Osteocyte (in vitro differentiated cells): ENCODE measurements around the gene CASZ1. TPM values are rescaled to one million over a fixed set of nuclear protein-coding genes. Genes with fewer than 3 reads are reported as not detected.

Experiments used
- DNase-seq: peaks from one replicate; pipeline ENCODE4 v3.0.0; 2021; ENCODE audit warnings: mixed read lengths; ENCODE audit not compliant: unreplicated experiment; ENCODE audit errors: extremely low spot score
- H3K27ac Mint-ChIP-seq: one replicate; pipeline ENCODE4 v1.8.0; 2021; ENCODE audit warnings: mild to moderate bottlenecking, mixed read lengths; ENCODE audit not compliant: unreplicated experiment
- H3K27me3 Mint-ChIP-seq: one replicate; pipeline ENCODE4 v1.8.0; 2021; ENCODE audit warnings: mixed read lengths; ENCODE audit not compliant: unreplicated experiment
- H3K36me3 Mint-ChIP-seq: one replicate; pipeline ENCODE4 v1.8.0; 2021; ENCODE audit warnings: mixed read lengths; ENCODE audit not compliant: unreplicated experiment
- H3K4me1 Mint-ChIP-seq: one replicate; pipeline ENCODE4 v1.8.0; 2021; ENCODE audit warnings: mixed read lengths; ENCODE audit not compliant: unreplicated experiment
- H3K4me3 Mint-ChIP-seq: one replicate; pipeline ENCODE4 v1.8.0; 2021; ENCODE audit warnings: mild to moderate bottlenecking, moderate library complexity, mixed read lengths; ENCODE audit not compliant: unreplicated experiment
- H3K9me3 Mint-ChIP-seq: one replicate; pipeline ENCODE4 v1.8.0; 2021; ENCODE audit warnings: mixed read lengths; ENCODE audit not compliant: unreplicated experiment
- CTCF ChIP-seq: fragments of 200-600 bp; sonication (generic); IDR thresholded peaks from 2 replicates; pipeline ENCODE4 v1.5.0; 2021; ENCODE audit warnings: antibody characterized with exemption, mild to moderate bottlenecking, moderate library complexity
- total RNA-seq: library from RNA; stranded (reverse); gene quantifications from 2 replicates; pipeline ENCODE4 v1.2.1, GENCODE V29; 2021

The CASZ1 gene
- total RNA-seq, 1 donor from 2014 or later = 1.2 TPM

- Mint-ChIP-seq H3K27me3 (peaks cover 18% of the 10 kb centered on the region), H3K9me3 (no peaks in the 10 kb centered on the region), H3K36me3 (no peaks in the 10 kb centered on the region), H3K27ac (peak overlapping the region; percentile 19), H3K4me3 (no peak overlapping the region), H3K4me1 (peaks cover 18% of the 10 kb centered on the region)
- no peak for TF ChIP-seq CTCF
- no peak for DNase-seq
Measured at GRCh38 chr1:10724948-10725847, 71.2 kb downstream of the CASZ1 start.

GRCh38 chr1:10724511-10724910, 71.9 kb downstream of the CASZ1 start:
- H3K4me1 Mint-ChIP-seq = peaks cover 18% of the 10 kb centered on the region
- DNase-seq = no peak
- peak overlapping the region; percentile 27 for H3K27ac Mint-ChIP-seq
- no peaks in the 10 kb centered on the region for H3K36me3 Mint-ChIP-seq
- TF ChIP-seq CTCF = no peak
- H3K4me3 Mint-ChIP-seq = no peak overlapping the region
- H3K9me3 Mint-ChIP-seq = no peaks in the 10 kb centered on the region
- H3K27me3 Mint-ChIP-seq = peaks cover 18% of the 10 kb centered on the region

- Mint-ChIP-seq H3K36me3 (no peaks in the 10 kb centered on the region), H3K9me3 (no peaks in the 10 kb centered on the region), H3K27me3 (peaks cover 18% of the 10 kb centered on the region)
Measured at GRCh38 chr1:10724052-10724494, 72.4 kb downstream of the CASZ1 start.

GRCh38 chr1:10723317-10723716, 73.1 kb downstream of the CASZ1 start:
- Mint-ChIP-seq H3K36me3 (no peaks in the 10 kb centered on the region), H3K27ac (no peak overlapping the region), H3K9me3 (no peaks in the 10 kb centered on the region), H3K4me3 (no peak overlapping the region), H3K27me3 (peaks cover 20% of the 10 kb centered on the region), H3K4me1 (peaks cover 18% of the 10 kb centered on the region)
- no peak for DNase-seq
- TF ChIP-seq CTCF = no peak

More at GRCh38 chr1:10724052-10724494, 72.4 kb downstream of the CASZ1 start:
- no peak for DNase-seq
- TF ChIP-seq CTCF = no peak
- Mint-ChIP-seq H3K4me3 (no peak overlapping the region), H3K4me1 (peaks cover 18% of the 10 kb centered on the region), H3K27ac (peak overlapping the region; percentile 27)

GRCh38 chr1:10722803-10723202, 73.6 kb downstream of the CASZ1 start:
- Mint-ChIP-seq H3K9me3 (no peaks in the 10 kb centered on the region), H3K27me3 (peaks cover 20% of the 10 kb centered on the region)
- TF ChIP-seq CTCF = no peak

More at GRCh38 chr1:10722803-10723202, 73.6 kb downstream of the CASZ1 start:
- no peak for DNase-seq
- no peak overlapping the region for H3K27ac Mint-ChIP-seq
- H3K4me3 Mint-ChIP-seq = no peak overlapping the region
- H3K4me1 Mint-ChIP-seq = peaks cover 18% of the 10 kb centered on the region
- H3K36me3 Mint-ChIP-seq = no peaks in the 10 kb centered on the region
